GM23338 (cell line): Measurements from ENCODE around the gene KHK.

ENCODE experiments used
- CREB1 ChIP-seq: fragments of 250-450 bp; sonication (Bioruptor Pico); IDR thresholded peaks from 2 replicates; pipeline ENCODE4 v1.5.0; 2020; ENCODE audit warnings: low read depth, mild to moderate bottlenecking, moderate library complexity
- EZH2 ChIP-seq: fragments of 200-600 bp; sonication (generic); IDR thresholded peaks from one replicate; pipeline ENCODE4 v1.8.0; 2017; ENCODE audit warnings: antibody characterized with exemption, mild to moderate bottlenecking, low read depth; ENCODE audit not compliant: unreplicated experiment
- EZH2phosphoT487 ChIP-seq: fragments of 200-600 bp; sonication (generic); IDR thresholded peaks from one replicate; pipeline ENCODE4 v1.8.1; 2018; ENCODE audit warnings: antibody characterized with exemption; ENCODE audit not compliant: unreplicated experiment
- JUNB ChIP-seq: IDR thresholded peaks from one replicate; pipeline ENCODE4 v1.6.1; 2016; ENCODE audit warnings: antibody characterized with exemption; ENCODE audit not compliant: unreplicated experiment
- NANOG ChIP-seq: IDR thresholded peaks from 2 replicates; pipeline ENCODE4 v1.6.1; 2016; ENCODE audit warnings: antibody characterized with exemption, borderline replicate concordance
- POLR2AphosphoS5 ChIP-seq: IDR thresholded peaks from 2 replicates; pipeline ENCODE4 v1.6.1; 2016; ENCODE audit warnings: antibody characterized with exemption, low read depth
- STAT1 ChIP-seq: IDR thresholded peaks from one replicate; pipeline ENCODE4 v1.6.1; 2016; ENCODE audit warnings: antibody characterized with exemption; ENCODE audit not compliant: unreplicated experiment
- ZNF331 ChIP-seq: fragments of 250-450 bp; sonication (Bioruptor Pico); IDR thresholded peaks from 2 replicates; pipeline ENCODE4 v1.5.0; 2020; ENCODE audit warnings: low read depth, mild to moderate bottlenecking, moderate library complexity
- TF ChIP-seq, protein P1 (sequence below): IDR thresholded peaks from one replicate; pipeline ENCODE4 v1.6.1; 2018; ENCODE audit warnings: antibody characterized with exemption; ENCODE audit not compliant: unreplicated experiment
- TF ChIP-seq, protein P2 (sequence below), 2 experiments: fragments of 200-600 bp in 1 of 2; sonication (generic) in 1 of 2; conservative IDR thresholded peaks; 2 replicates each; pipeline versions ENCODE4 v1.5.1 to v1.6.1; 2016 to 2017; ENCODE audit warnings: antibody characterized with exemption in 2 of 2, low read depth in 2 of 2, mild to moderate bottlenecking in 2 of 2, moderate library complexity in 1 of 2
- TF ChIP-seq, protein P3 (sequence below): IDR thresholded peaks from 2 replicates; pipeline ENCODE4 v1.6.1; 2016; ENCODE audit warnings: antibody characterized with exemption
- TF ChIP-seq, protein P4 (sequence below): fragments of 250-450 bp; sonication (Bioruptor Pico); IDR thresholded peaks from 2 replicates; pipeline ENCODE4 v1.5.0; 2020; ENCODE audit warnings: mild to moderate bottlenecking, moderate library complexity

DNA sequence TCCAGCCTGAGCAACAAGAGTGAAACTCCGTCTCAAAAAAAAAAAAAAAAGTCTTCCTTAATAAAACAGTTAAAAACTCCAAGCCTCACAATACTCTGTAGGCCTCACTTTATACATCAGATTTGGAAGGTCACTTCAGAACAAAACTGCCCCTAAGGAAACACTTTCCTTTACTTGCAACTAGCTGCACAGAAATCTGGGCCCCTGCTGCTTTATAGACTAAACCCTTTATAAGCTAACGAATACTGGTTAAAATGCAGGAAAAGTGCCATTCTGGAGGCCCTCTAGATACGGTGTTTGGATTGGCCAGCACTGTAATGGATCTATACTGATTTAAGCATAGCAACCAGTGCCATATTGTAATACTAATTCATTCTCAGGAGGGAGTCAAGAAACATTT lies 38.5 kb downstream of the KHK start:
- no peak for TF ChIP-seq EZH2
- TF ChIP-seq, protein P1, sequence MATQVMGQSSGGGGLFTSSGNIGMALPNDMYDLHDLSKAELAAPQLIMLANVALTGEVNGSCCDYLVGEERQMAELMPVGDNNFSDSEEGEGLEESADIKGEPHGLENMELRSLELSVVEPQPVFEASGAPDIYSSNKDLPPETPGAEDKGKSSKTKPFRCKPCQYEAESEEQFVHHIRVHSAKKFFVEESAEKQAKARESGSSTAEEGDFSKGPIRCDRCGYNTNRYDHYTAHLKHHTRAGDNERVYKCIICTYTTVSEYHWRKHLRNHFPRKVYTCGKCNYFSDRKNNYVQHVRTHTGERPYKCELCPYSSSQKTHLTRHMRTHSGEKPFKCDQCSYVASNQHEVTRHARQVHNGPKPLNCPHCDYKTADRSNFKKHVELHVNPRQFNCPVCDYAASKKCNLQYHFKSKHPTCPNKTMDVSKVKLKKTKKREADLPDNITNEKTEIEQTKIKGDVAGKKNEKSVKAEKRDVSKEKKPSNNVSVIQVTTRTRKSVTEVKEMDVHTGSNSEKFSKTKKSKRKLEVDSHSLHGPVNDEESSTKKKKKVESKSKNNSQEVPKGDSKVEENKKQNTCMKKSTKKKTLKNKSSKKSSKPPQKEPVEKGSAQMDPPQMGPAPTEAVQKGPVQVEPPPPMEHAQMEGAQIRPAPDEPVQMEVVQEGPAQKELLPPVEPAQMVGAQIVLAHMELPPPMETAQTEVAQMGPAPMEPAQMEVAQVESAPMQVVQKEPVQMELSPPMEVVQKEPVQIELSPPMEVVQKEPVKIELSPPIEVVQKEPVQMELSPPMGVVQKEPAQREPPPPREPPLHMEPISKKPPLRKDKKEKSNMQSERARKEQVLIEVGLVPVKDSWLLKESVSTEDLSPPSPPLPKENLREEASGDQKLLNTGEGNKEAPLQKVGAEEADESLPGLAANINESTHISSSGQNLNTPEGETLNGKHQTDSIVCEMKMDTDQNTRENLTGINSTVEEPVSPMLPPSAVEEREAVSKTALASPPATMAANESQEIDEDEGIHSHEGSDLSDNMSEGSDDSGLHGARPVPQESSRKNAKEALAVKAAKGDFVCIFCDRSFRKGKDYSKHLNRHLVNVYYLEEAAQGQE = no peak
- no peak for TF ChIP-seq CREB1
- TF ChIP-seq POLR2AphosphoS5 = no peak
- TF ChIP-seq EZH2phosphoT487 = no peak
- TF ChIP-seq, protein P2, sequence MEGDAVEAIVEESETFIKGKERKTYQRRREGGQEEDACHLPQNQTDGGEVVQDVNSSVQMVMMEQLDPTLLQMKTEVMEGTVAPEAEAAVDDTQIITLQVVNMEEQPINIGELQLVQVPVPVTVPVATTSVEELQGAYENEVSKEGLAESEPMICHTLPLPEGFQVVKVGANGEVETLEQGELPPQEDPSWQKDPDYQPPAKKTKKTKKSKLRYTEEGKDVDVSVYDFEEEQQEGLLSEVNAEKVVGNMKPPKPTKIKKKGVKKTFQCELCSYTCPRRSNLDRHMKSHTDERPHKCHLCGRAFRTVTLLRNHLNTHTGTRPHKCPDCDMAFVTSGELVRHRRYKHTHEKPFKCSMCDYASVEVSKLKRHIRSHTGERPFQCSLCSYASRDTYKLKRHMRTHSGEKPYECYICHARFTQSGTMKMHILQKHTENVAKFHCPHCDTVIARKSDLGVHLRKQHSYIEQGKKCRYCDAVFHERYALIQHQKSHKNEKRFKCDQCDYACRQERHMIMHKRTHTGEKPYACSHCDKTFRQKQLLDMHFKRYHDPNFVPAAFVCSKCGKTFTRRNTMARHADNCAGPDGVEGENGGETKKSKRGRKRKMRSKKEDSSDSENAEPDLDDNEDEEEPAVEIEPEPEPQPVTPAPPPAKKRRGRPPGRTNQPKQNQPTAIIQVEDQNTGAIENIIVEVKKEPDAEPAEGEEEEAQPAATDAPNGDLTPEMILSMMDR (conservative IDR thresholded peaks at IDR 0.05; ENCODE audit: low read depth in 2 of 2) = no peak
- TF ChIP-seq ZNF331 (CRISPR knock-in tag) = no peak
- no peak for TF ChIP-seq STAT1
- TF ChIP-seq, protein P3, sequence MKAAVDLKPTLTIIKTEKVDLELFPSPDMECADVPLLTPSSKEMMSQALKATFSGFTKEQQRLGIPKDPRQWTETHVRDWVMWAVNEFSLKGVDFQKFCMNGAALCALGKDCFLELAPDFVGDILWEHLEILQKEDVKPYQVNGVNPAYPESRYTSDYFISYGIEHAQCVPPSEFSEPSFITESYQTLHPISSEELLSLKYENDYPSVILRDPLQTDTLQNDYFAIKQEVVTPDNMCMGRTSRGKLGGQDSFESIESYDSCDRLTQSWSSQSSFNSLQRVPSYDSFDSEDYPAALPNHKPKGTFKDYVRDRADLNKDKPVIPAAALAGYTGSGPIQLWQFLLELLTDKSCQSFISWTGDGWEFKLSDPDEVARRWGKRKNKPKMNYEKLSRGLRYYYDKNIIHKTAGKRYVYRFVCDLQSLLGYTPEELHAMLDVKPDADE = no peak
- TF ChIP-seq, protein P4, sequence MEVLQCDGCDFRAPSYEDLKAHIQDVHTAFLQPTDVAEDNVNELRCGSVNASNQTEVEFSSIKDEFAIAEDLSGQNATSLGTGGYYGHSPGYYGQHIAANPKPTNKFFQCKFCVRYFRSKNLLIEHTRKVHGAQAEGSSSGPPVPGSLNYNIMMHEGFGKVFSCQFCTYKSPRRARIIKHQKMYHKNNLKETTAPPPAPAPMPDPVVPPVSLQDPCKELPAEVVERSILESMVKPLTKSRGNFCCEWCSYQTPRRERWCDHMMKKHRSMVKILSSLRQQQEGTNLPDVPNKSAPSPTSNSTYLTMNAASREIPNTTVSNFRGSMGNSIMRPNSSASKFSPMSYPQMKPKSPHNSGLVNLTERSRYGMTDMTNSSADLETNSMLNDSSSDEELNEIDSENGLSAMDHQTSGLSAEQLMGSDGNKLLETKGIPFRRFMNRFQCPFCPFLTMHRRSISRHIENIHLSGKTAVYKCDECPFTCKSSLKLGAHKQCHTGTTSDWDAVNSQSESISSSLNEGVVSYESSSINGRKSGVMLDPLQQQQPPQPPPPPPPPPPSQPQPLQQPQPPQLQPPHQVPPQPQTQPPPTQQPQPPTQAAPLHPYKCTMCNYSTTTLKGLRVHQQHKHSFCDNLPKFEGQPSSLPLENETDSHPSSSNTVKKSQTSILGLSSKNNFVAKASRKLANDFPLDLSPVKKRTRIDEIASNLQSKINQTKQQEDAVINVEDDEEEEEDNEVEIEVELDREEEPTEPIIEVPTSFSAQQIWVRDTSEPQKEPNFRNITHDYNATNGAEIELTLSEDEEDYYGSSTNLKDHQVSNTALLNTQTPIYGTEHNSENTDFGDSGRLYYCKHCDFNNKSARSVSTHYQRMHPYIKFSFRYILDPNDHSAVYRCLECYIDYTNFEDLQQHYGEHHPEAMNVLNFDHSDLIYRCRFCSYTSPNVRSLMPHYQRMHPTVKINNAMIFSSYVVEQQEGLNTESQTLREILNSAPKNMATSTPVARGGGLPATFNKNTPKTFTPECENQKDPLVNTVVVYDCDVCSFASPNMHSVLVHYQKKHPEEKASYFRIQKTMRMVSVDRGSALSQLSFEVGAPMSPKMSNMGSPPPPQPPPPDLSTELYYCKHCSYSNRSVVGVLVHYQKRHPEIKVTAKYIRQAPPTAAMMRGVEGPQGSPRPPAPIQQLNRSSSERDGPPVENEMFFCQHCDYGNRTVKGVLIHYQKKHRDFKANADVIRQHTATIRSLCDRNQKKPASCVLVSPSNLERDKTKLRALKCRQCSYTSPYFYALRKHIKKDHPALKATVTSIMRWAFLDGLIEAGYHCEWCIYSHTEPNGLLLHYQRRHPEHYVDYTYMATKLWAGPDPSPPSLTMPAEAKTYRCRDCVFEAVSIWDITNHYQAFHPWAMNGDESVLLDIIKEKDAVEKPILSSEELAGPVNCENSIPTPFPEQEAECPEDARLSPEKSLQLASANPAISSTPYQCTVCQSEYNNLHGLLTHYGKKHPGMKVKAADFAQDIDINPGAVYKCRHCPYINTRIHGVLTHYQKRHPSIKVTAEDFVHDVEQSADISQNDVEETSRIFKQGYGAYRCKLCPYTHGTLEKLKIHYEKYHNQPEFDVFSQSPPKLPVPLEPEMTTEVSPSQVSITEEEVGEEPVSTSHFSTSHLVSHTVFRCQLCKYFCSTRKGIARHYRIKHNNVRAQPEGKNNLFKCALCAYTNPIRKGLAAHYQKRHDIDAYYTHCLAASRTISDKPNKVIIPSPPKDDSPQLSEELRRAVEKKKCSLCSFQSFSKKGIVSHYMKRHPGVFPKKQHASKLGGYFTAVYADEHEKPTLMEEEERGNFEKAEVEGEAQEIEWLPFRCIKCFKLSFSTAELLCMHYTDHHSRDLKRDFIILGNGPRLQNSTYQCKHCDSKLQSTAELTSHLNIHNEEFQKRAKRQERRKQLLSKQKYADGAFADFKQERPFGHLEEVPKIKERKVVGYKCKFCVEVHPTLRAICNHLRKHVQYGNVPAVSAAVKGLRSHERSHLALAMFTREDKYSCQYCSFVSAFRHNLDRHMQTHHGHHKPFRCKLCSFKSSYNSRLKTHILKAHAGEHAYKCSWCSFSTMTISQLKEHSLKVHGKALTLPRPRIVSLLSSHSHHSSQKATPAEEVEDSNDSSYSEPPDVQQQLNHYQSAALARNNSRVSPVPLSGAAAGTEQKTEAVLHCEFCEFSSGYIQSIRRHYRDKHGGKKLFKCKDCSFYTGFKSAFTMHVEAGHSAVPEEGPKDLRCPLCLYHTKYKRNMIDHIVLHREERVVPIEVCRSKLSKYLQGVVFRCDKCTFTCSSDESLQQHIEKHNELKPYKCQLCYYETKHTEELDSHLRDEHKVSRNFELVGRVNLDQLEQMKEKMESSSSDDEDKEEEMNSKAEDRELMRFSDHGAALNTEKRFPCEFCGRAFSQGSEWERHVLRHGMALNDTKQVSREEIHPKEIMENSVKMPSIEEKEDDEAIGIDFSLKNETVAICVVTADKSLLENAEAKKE (CRISPR knock-in tag) = no peak
- TF ChIP-seq JUNB = no peak
- TF ChIP-seq NANOG = no peak
